Esophagus mucosa (tissue), 1 donor: Measurements from ENCODE around the gene ELFN2. TPM values are rescaled to one million over a fixed set of nuclear protein-coding genes. Genes with fewer than 3 reads are reported as not detected.

Experiments
- ATAC-seq: fragments of 200-7000 bp; cut with Tn5 transposase; one replicate; pipeline ENCODE4 v1.9.1; 2020
- total RNA-seq: library from RNA; stranded (reverse); gene quantifications from one replicate; pipeline ENCODE4 v1.2.4, GENCODE V29; 2023
- donor health status: DM: yes; HTN: yes; CAD: no.

ELFN2 gene
- total RNA-seq, 1 donor from 2014 or later, result not detected

- no peak for ATAC-seq
Observed at GRCh38 chr22:37354670-37355069, 72.6 kb downstream of the ELFN2 start.

GRCh38 chr22:37354261-37354660 lies 73.0 kb downstream of the ELFN2 start:
- ATAC-seq, result no peak

- no peak for ATAC-seq
Observed at GRCh38 chr22:37353839-37354238, 73.4 kb downstream of the ELFN2 start.

GRCh38 chr22:37352481-37352880 lies 74.8 kb downstream of the ELFN2 start:
- no peak for ATAC-seq

- ATAC-seq, result no peak
Observed at GRCh38 chr22:37351232-37351631, 76.0 kb downstream of the ELFN2 start.

- no peak for ATAC-seq
Observed at GRCh38 chr22:37349043-37349814, 78.0 kb downstream of the ELFN2 start.

- ATAC-seq, result no peak
Observed at GRCh38 chr22:37346505-37346895, 80.8 kb downstream of the ELFN2 start.

- no peak for ATAC-seq
Observed at GRCh38 chr22:37345863-37346504, 81.3 kb downstream of the ELFN2 start.

GRCh38 chr22:37344735-37345449 lies 82.4 kb downstream of the ELFN2 start:
- no peak for ATAC-seq

GRCh38 chr22:37343863-37344734 lies 83.2 kb downstream of the ELFN2 start:
- no peak for ATAC-seq

GRCh38 chr22:37343348-37343747 lies 83.9 kb downstream of the ELFN2 start:
- ATAC-seq, result no peak

- ATAC-seq, result no peak
Observed at GRCh38 chr22:37342065-37342464, 85.2 kb downstream of the ELFN2 start.

- ATAC-seq, result no peak
Observed at GRCh38 chr22:37340331-37341262, 86.7 kb downstream of the ELFN2 start.

GRCh38 chr22:37338539-37339246 lies 88.6 kb downstream of the ELFN2 start:
- no peak for ATAC-seq

- no peak for ATAC-seq
Observed at GRCh38 chr22:37337204-37337943, 89.9 kb downstream of the ELFN2 start.

- ATAC-seq, result no peak
Observed at GRCh38 chr22:37336579-37336978, 90.7 kb downstream of the ELFN2 start.

- no peak for ATAC-seq
Observed at GRCh38 chr22:37335806-37336199, 91.5 kb downstream of the ELFN2 start.

GRCh38 chr22:37334859-37335805 lies 92.1 kb downstream of the ELFN2 start:
- no peak for ATAC-seq

- no peak for ATAC-seq
Observed at GRCh38 chr22:37334461-37334858, 92.8 kb downstream of the ELFN2 start.
